H9 (cell line): ENCODE results near the gene UNC13D. TPM values are rescaled to one million over a fixed set of nuclear protein-coding genes. Genes with fewer than 3 reads are reported as not detected.

ENCODE experiments used
- DNase-seq: peaks from one replicate; pipeline ENCODE4 v3.0.0-alpha.2; 2017
- H2AFZ ChIP-seq: one replicate; pipeline ENCODE4 v1.6.1; 2013; ENCODE audit warnings: mild to moderate bottlenecking, low read length, control low read depth, moderate library complexity
- H2AK5ac ChIP-seq: 2 replicates; pipeline ENCODE4 v1.6.1; 2013; ENCODE audit warnings: low read length, control low read depth, mixed read lengths; ENCODE audit not compliant: insufficient read length
- H2BK120ac ChIP-seq: one replicate; pipeline ENCODE4 v1.6.1; 2013; ENCODE audit warnings: low read depth, mild to moderate bottlenecking, low read length, control low read depth, inconsistent platforms; ENCODE audit not compliant: poor library complexity, severe bottlenecking
- H2BK12ac ChIP-seq: 2 replicates; pipeline ENCODE4 v1.6.1; 2013; ENCODE audit warnings: low read length, control low read depth, mixed read lengths, low read depth; ENCODE audit not compliant: insufficient read length
- H2BK15ac ChIP-seq: 2 replicates; pipeline ENCODE4 v1.6.1; 2013; ENCODE audit warnings: low read depth, low read length, control low read depth
- H2BK20ac ChIP-seq: one replicate; pipeline ENCODE4 v1.6.1; 2013; ENCODE audit warnings: low read depth, mild to moderate bottlenecking, low read length, control low read depth, inconsistent platforms; ENCODE audit not compliant: poor library complexity, severe bottlenecking
- H2BK5ac ChIP-seq: 2 replicates; pipeline ENCODE4 v1.6.1; 2013; ENCODE audit warnings: low read length, control low read depth, mixed read lengths; ENCODE audit not compliant: insufficient read length
- H3K14ac ChIP-seq: 2 replicates; pipeline ENCODE4 v1.6.1; 2013; ENCODE audit warnings: low read length, control low read depth; ENCODE audit not compliant: insufficient read depth
- H3K18ac ChIP-seq: 2 replicates; pipeline ENCODE4 v1.6.1; 2013; ENCODE audit warnings: low read depth, mild to moderate bottlenecking, mixed read lengths, low read length, control low read depth; ENCODE audit not compliant: insufficient read length
- H3K23ac ChIP-seq: 2 replicates; pipeline ENCODE4 v1.6.1; 2013; ENCODE audit warnings: low read length, control low read depth, mixed read lengths, low read depth; ENCODE audit not compliant: insufficient read length
- H3K23me2 ChIP-seq: 2 replicates; pipeline ENCODE4 v1.6.1; 2013; ENCODE audit warnings: low read depth, mild to moderate bottlenecking, mixed read lengths, low read length, control low read depth; ENCODE audit not compliant: insufficient read length, poor library complexity, severe bottlenecking
- H3K27ac ChIP-seq: 2 replicates; pipeline ENCODE4 v1.5.1; 2013; ENCODE audit warnings: low read length, control low read depth, mixed read lengths, low read depth; ENCODE audit not compliant: insufficient read length
- H3K27me3 ChIP-seq: 2 replicates; pipeline ENCODE4 v1.6.1; 2013; ENCODE audit warnings: low read length, control low read depth, inconsistent platforms; ENCODE audit not compliant: insufficient read depth
- H3K4ac ChIP-seq: 2 replicates; pipeline ENCODE4 v1.6.1; 2013; ENCODE audit warnings: low read depth, mild to moderate bottlenecking, control low read depth, inconsistent platforms, low read length, moderate library complexity
- H3K4me1 ChIP-seq: 2 replicates; pipeline ENCODE4 v1.6.1; 2013; ENCODE audit warnings: low read length, control low read depth, inconsistent platforms; ENCODE audit not compliant: insufficient read depth
- H3K4me2 ChIP-seq: 2 replicates; pipeline ENCODE4 v1.6.1; 2013; ENCODE audit warnings: low read length, control low read depth, mixed read lengths; ENCODE audit not compliant: insufficient read length, insufficient read depth
- H3K56ac ChIP-seq: 2 replicates; pipeline ENCODE4 v1.6.1; 2013; ENCODE audit warnings: low read depth, mild to moderate bottlenecking, mixed read lengths, low read length, control low read depth; ENCODE audit not compliant: insufficient read length
- H3K79me1 ChIP-seq: 2 replicates; pipeline ENCODE4 v1.6.1; 2013; ENCODE audit warnings: low read depth, mild to moderate bottlenecking, moderate library complexity, low read length, control low read depth, inconsistent platforms; ENCODE audit not compliant: insufficient read depth, poor library complexity, severe bottlenecking
- H3K79me2 ChIP-seq: 2 replicates; pipeline ENCODE4 v1.6.1; 2013; ENCODE audit warnings: low read length, control low read depth, inconsistent platforms; ENCODE audit not compliant: insufficient read depth
- H3K9ac ChIP-seq: 2 replicates; pipeline ENCODE4 v1.6.1; 2013; ENCODE audit warnings: low read length, control low read depth, mixed read lengths; ENCODE audit not compliant: insufficient read length; ENCODE audit errors: extremely low read depth
- H3K9me3 ChIP-seq: one replicate; pipeline ENCODE4 v1.6.1; 2013; ENCODE audit warnings: low read depth, low read length, inconsistent platforms; ENCODE audit not compliant: control insufficient read depth
- H3T11ph ChIP-seq: one replicate; pipeline ENCODE4 v1.6.1; 2013; ENCODE audit warnings: mild to moderate bottlenecking, low read length, control low read depth, inconsistent platforms
- H4K20me1 ChIP-seq: one replicate; pipeline ENCODE4 v1.6.1; 2013; ENCODE audit not compliant: control insufficient read depth, insufficient read length, insufficient read depth
- H4K5ac ChIP-seq: 2 replicates; pipeline ENCODE4 v1.6.1; 2013; ENCODE audit warnings: low read depth, mild to moderate bottlenecking, mixed read lengths, low read length, control low read depth; ENCODE audit not compliant: insufficient read length
- H4K8ac ChIP-seq: replicated peaks from 2 replicates; pipeline ENCODE4 v1.6.1; 2013; ENCODE audit warnings: low read length, control low read depth, mixed read lengths, low read depth; ENCODE audit not compliant: insufficient read length
- H4K91ac ChIP-seq: 2 replicates; pipeline ENCODE4 v1.6.1; 2013; ENCODE audit warnings: low read depth, mild to moderate bottlenecking, moderate library complexity, mixed read lengths, low read length, control low read depth; ENCODE audit not compliant: insufficient read length
- H3K27ac Mint-ChIP-seq, 3 experiments: 2 replicates in 2 of 3; 3 replicates in 1 of 3; pipeline ENCODE4 v1.8.0; 2020 to 2021; ENCODE audit warnings: mixed read lengths in 3 of 3, mild to moderate bottlenecking in 1 of 3, moderate library complexity in 1 of 3
- H3K27me3 Mint-ChIP-seq: 2 replicates; pipeline ENCODE4 v1.8.0; 2021; ENCODE audit warnings: low read depth, mild to moderate bottlenecking, moderate library complexity, mixed read lengths
- H3K36me3 Mint-ChIP-seq, 3 experiments: 2 replicates in 2 of 3; 3 replicates in 1 of 3; pipeline ENCODE4 v1.8.0; 2020 to 2021; ENCODE audit warnings: low read depth in 3 of 3, mixed read lengths in 3 of 3; ENCODE audit not compliant: insufficient read depth in 1 of 3
- H3K4me1 Mint-ChIP-seq, 2 experiments: 2 replicates each; pipeline ENCODE4 v1.8.0; 2020; ENCODE audit warnings: mixed read lengths in 2 of 2
- H3K4me3 Mint-ChIP-seq, 2 experiments: 2 replicates in 1 of 2; 3 replicates in 1 of 2; pipeline ENCODE4 v1.8.0; 2020 to 2021; ENCODE audit warnings: mild to moderate bottlenecking in 2 of 2, mixed read lengths in 2 of 2, moderate library complexity in 1 of 2
- H3K9me3 Mint-ChIP-seq, 2 experiments: 2 replicates in 1 of 2; 3 replicates in 1 of 2; pipeline ENCODE4 v1.8.0; 2020; ENCODE audit warnings: mild to moderate bottlenecking in 2 of 2, mixed read lengths in 2 of 2, moderate library complexity in 1 of 2
- WGBS: extraction: QIAGEN DNeasy Blood & Tissue Kit; methylation state at CpG from one replicate; pipeline ENCODE4 v1.1.7; 2013; ENCODE audit warnings: missing lambda C conversion rate, low lambda C conversion rate, mixed read lengths; ENCODE audit not compliant: insufficient read length; ENCODE audit errors: extremely low coverage; 5-methylcytosine and 5-hydroxymethylcytosine counted together
- total RNA-seq: library from RNA; stranded (reverse); gene quantifications from 2 replicates; pipeline ENCODE4 v1.2.1, GENCODE V29; 2021
- TF ChIP-seq, protein P1 (sequence below): fragments of 200-600 bp; sonication (generic); conservative IDR thresholded peaks from 3 replicates; pipeline ENCODE4 v1.8.0; 2021; ENCODE audit warnings: antibody characterized with exemption, mild to moderate bottlenecking

The UNC13D gene
- total RNA-seq, 1 experiment from 2014 or later, result 6.3 TPM

DNA sequence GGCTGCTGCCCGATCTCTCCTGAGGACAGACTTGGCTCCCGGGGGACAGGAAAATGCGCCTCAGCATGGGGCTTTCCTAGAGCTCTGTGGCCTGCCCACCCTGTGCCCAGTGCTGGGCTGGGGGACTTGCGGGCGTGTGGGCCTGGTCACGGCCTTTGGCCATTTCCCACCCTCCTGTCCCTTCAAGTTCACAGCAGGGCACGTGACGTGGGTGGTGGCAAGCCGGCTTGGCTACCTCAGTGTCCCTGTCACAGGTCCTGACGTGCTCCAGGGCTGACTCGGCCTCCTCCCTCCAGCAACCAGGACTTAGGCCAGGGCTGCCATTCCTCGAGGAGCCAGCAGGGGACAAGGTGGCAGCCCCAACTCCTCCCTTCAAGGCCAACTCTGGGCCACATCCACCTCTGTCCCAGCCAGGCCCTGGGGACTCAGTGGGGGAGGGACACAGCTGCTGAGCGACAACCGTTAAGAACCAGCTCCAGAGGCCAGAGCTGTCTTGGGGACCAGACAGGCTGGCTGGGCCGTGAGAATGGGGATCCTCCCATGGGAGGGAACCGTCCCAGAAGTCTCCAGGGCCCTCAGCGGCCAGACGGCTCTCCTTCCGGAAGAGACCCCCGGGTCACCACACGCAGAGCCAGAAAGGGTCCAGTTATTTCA is 981 bp upstream of the UNC13D start:
- DNase-seq, result peak; percentile 96
- no peak overlapping the region for H3T11ph ChIP-seq
- H4K5ac ChIP-seq, result no peak overlapping the region
- no peaks in the 10 kb centered on the region for H3K4me1 ChIP-seq
- H3K27ac ChIP-seq, result no peak overlapping the region
- no peak overlapping the region for H3K4me2 ChIP-seq
- H3K79me2 ChIP-seq, result no peaks in the 10 kb centered on the region
- no CpG with 5 or more reads among the region's 21 CpGs for WGBS
- H3K23ac ChIP-seq, result no peak overlapping the region
- peak overlapping the region in 2 of 3 experiments; percentile 65 to 88; a peak in 2 of 7 replicates for H3K27ac Mint-ChIP-seq
- H2AK5ac ChIP-seq, result no peak overlapping the region
- H3K4me3 Mint-ChIP-seq, result no peak overlapping the region; a peak in 1 of 5 replicates
- H3K36me3 Mint-ChIP-seq, result peaks cover 20 to 44% (median 41%) of the 10 kb centered on the region in 3 experiments
- H4K91ac ChIP-seq, result no peak overlapping the region
- H3K9me3 Mint-ChIP-seq, result no peaks in the 10 kb centered on the region
- TF ChIP-seq, protein P1, sequence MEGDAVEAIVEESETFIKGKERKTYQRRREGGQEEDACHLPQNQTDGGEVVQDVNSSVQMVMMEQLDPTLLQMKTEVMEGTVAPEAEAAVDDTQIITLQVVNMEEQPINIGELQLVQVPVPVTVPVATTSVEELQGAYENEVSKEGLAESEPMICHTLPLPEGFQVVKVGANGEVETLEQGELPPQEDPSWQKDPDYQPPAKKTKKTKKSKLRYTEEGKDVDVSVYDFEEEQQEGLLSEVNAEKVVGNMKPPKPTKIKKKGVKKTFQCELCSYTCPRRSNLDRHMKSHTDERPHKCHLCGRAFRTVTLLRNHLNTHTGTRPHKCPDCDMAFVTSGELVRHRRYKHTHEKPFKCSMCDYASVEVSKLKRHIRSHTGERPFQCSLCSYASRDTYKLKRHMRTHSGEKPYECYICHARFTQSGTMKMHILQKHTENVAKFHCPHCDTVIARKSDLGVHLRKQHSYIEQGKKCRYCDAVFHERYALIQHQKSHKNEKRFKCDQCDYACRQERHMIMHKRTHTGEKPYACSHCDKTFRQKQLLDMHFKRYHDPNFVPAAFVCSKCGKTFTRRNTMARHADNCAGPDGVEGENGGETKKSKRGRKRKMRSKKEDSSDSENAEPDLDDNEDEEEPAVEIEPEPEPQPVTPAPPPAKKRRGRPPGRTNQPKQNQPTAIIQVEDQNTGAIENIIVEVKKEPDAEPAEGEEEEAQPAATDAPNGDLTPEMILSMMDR, result peak; percentile 77
- H3K56ac ChIP-seq, result no peak overlapping the region
- H3K14ac ChIP-seq, result no peak overlapping the region
- H3K27me3 ChIP-seq, result no peaks in the 10 kb centered on the region
- no peak overlapping the region for H2BK12ac ChIP-seq
- H3K9me3 ChIP-seq, result no peaks in the 10 kb centered on the region
- no peak overlapping the region for H3K4ac ChIP-seq
- no peak overlapping the region for H3K9ac ChIP-seq
- no peak overlapping the region for H2BK20ac ChIP-seq
- H3K27me3 Mint-ChIP-seq, result no peaks in the 10 kb centered on the region
- H2BK15ac ChIP-seq, result no peak overlapping the region
- H3K79me1 ChIP-seq, result no peaks in the 10 kb centered on the region
- peaks cover 5 to 20% of the 10 kb centered on the region in 2 experiments; a peak in 3 of 4 replicates for H3K4me1 Mint-ChIP-seq
- H2BK120ac ChIP-seq, result no peak overlapping the region
- no peak overlapping the region for H2AFZ ChIP-seq
- H4K20me1 ChIP-seq, result peaks cover 2% of the 10 kb centered on the region
- no peak overlapping the region for H2BK5ac ChIP-seq
- H3K23me2 ChIP-seq, result no peaks in the 10 kb centered on the region
- no peak overlapping the region for H3K18ac ChIP-seq
- H4K8ac ChIP-seq, result no peak overlapping the region
